NOMO-1 treated with DMSO at 0.1 percent for 48 hours (cell line): Measurements from ENCODE around the gene NMRK2.

Experiments used
- DNase-seq: peaks from one replicate; lab custom pipeline; 2025; ENCODE audit not compliant: unreplicated experiment; lab: John Stamatoyannopoulos, UW

Gene NMRK2

GRCh38 chr19:3981373-3981735 is 48.5 kb downstream of the NMRK2 start:
- DNase-seq: no peak

GRCh38 chr19:3981736-3982681 is 49.1 kb downstream of the NMRK2 start:
- DNase-seq: no peak

GRCh38 chr19:3982701-3983541 is 50.1 kb downstream of the NMRK2 start:
- no peak for DNase-seq

GRCh38 chr19:3983542-3983914 is 50.7 kb downstream of the NMRK2 start:
- no peak for DNase-seq

GRCh38 chr19:3983936-3984583 is 51.2 kb downstream of the NMRK2 start:
- DNase-seq: peak; percentile 40

GRCh38 chr19:3984584-3984907 is 51.7 kb downstream of the NMRK2 start:
- no peak for DNase-seq

GRCh38 chr19:3984908-3985642 is 52.2 kb downstream of the NMRK2 start, which contains the start of gene EEF2:
Gene EEF2, minus strand, starts transcription at chr19:3985463. Its CDS starts 83 bp downstream, at chr19:3985380.
- DNase-seq: peak; percentile 69

- DNase-seq: no peak
These were observed 52.9 kb downstream of the NMRK2 start for GRCh38 chr19:3985643-3986259.

- peak; percentile 89 for DNase-seq
These were observed 53.6 kb downstream of the NMRK2 start for GRCh38 chr19:3986260-3987041.

GRCh38 chr19:3987619-3988371 is 54.9 kb downstream of the NMRK2 start:
- DNase-seq: peak; percentile 85

GRCh38 chr19:3990815-3991117 is 57.9 kb downstream of the NMRK2 start:
- no peak for DNase-seq
